NOMO-1 (cell line): ENCODE results near the gene HAVCR1.
A peak's percentile ranks its signal among the peaks of the same experiment; 100 is the strongest.
"Not testable (repeated sequence)": the region's sequence is repeated elsewhere in the genome, so short reads cannot be mapped to it uniquely, and the experiment has no call there.

ENCODE experiments used
- DNase-seq, 2 experiments: peaks; one replicate each; lab custom pipeline; 2025; ENCODE audit not compliant: unreplicated experiment in 2 of 2; lab: John Stamatoyannopoulos, UW

The HAVCR1 gene

GRCh38 chr5:157014143-157014542 lies 44.8 kb downstream of the HAVCR1 start:
- DNase-seq = not testable (repeated sequence)

- no peak for DNase-seq
Measured at GRCh38 chr5:157006262-157006661, 52.7 kb downstream of the HAVCR1 start.

GRCh38 chr5:157004893-157005551 lies 53.9 kb downstream of the HAVCR1 start:
- DNase-seq = no peak

GRCh38 chr5:156991714-156992113 lies 67.2 kb downstream of the HAVCR1 start:
- DNase-seq = peak; percentile 35 to 55

GRCh38 chr5:156984064-156984463 lies 74.9 kb downstream of the HAVCR1 start:
- no peak for DNase-seq

GRCh38 chr5:156981481-156981880 lies 77.4 kb downstream of the HAVCR1 start:
- DNase-seq = peak; percentile 86 to 90
